Right hindlimb (tissue), 1 donor: ENCODE measurements around the gene NPB.

ENCODE experiments used
- DNase-seq: peaks from one replicate; pipeline ENCODE4 v3.0.0-alpha.2; 2018

Gene NPB

GRCh38 chr17:81899514-81900166 lies 2.4 kb upstream of the NPB start:
- no peak for DNase-seq

DNA sequence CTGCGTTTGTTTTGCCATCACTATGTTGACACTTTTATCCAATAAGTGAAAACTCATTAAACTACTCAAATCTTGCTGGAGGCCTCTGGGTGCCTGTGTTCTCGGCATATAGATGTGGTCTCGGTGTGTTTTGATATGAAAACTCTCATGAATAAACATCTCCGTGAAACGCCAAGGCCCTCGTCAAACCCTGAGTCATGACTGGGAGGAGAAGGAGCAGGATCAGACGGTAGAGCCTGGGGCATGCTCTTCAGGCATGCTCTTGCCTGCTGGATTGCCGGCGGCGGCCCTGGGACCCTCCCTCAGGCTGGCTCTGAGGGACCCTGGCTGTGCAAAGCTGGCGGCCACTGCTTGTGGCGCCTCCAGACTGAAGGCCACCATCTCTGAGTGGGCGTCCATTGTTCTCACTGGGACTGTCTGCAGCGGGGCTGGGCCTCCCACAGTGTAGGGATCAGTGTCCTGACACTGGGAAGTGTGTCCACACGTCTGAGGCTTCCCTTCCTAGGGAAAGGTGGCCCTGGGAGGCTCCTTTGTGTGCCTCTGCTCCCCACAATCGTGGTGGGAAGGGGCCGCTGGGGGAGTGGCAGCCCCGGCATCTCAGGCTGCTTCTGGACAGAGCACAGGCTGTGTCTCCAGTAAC lies 1.7 kb upstream of the NPB start:
- DNase-seq: no peak

DNA sequence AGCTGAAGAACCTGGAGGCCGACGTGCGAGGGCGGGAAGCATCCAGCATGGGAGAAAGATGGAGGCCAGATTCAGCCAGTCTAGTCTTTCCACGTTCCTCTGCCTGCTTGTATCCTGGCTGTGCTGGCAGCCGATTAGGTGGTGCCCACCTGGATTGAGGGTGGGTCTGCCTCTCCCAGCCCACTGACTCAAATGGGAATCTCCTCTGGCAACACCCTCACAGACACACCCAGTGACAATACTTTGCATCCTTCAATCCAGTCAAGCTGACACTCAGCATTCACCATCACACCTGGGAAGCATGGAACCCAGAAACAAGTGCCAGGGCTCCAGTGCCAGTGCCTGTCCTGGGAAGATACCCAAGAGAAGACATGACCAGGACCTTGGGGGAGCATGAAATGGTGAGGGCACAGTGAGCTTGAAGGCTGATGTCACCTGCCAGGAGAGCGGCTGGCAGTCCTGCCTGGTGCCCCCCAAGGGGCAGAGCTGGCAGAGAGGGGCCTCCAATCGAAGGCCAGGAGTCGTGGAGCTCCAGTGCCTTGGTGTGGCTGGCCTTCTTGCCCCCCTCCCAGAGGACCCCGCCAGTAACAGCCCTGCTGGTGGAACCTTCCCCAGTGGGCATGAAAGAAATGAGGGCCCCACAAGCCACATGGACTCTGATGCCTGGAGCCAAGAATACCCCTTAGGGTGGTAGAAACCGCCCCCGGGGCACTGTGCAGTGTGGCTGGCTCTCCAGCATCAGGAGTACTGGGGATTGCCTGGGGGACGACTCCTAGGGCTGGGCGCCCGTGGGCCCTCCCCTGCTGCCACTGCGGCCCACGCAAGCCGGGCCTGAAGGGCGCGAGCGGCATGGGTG lies 643 bp upstream of the NPB start:
- no peak for DNase-seq

DNA sequence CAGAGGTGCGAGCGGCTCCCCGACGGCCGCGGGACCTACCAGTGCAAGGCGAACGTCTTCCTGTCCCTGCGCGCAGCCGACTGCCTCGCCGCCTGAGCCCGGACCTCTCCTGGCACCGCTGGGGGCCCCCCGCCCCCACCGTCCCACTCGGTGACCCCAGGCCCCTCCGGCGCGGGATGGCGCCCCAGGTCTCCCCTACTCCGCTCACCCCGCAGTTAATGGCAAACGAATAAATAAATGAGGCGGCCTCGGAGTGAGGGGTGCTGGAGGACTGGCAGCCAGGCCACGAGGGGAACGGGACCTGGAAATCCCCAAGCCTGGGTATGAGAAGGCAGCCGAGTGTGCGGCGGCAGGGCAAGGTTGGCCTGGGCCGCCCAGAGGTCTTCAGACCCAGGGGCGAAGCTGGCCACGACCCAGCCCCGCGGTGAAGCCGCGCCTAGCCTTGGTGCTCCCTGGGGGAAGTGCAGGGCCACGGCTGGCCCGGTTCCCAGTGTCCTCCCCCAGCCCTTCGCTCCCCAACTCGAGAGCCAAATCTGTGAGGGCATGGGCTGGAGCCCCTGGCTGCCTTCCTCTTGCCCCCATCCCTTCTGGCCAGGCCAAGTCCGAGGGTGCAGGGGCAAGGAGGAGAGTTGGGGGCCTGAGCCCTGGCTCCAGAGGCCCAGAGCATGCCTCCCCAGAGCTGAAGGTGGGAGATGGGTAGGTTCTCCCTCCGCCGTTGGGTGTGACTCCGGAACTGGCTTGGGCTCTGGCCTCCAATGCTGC lies 796 bp downstream of the NPB start:
- peak; percentile 21 for DNase-seq

DNA sequence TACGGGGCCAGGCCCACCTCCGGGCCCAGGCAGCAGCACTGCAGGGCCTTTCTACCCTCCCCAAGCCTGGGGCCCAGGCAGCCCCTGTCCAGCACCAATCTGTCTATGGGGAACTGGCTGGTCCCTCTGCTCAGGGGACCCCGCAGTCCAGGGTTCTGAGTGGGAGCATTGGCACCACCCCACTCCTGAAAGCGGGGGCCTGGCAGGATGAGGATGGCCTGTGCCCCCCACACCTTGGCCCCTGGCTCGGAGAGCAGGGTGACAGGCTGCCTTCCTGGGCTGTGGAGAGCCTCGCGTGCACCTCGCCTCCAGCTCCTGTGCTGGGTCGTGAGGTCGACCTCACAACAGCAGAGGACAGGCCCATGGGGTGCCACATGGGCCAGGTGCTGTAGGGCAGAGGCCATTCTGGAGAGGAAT lies 1.4 kb downstream of the NPB start:
- DNase-seq: peak; percentile 24

- DNase-seq: no peak
Observed at GRCh38 chr17:81903896-81904599, 2.0 kb downstream of the NPB start.

DNA sequence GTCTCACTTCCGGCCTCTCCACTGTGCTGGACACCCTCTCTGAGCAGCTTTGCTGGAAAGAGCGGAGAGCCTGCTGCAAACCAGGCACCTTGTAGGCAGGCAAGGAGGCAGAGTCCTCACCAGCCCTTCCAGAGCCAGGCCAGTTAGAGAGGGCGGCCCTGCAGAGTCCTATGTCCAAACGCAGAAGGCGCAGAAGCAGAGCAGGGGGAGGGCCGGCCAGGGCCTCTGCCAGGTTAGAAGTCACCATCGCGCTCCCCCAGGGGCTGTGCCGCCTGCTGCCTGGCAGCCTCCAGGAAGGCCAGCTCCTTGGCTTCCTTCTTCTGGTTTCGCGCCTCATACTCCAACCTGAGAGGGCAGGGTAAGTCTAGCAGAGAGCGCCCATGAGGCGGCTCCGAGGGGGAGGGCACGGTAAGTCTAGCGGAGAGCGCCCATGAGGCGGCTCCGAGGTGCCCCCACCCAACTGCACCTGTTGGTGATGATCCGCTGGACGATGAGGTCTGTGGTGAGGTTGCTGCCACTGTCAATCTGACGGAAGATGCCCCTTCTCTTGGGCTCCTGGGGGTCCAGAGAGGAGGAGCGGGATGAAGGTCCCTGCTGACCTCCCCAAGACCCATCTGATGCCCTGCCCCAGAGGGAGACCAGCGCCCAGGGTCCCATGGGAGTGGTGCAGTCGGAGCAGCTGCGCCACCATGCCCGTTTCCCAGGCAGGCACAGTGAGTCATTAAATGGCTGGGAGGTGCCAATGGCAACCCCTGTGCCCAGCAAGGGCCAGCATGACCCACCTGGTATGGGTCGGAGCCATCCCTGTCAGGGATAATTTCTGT lies 2.8 kb downstream of the NPB start:
- peak; percentile 17 for DNase-seq

GRCh38 chr17:81905424-81905875 lies 3.4 kb downstream of the NPB start:
- no peak for DNase-seq

- peak; percentile 15 for DNase-seq
Observed at GRCh38 chr17:81905993-81906392, 4.0 kb downstream of the NPB start.

- no peak for DNase-seq
Observed at GRCh38 chr17:81906476-81907218, 4.6 kb downstream of the NPB start.

GRCh38 chr17:81907219-81908145 lies 5.4 kb downstream of the NPB start:
- DNase-seq: no peak

DNA sequence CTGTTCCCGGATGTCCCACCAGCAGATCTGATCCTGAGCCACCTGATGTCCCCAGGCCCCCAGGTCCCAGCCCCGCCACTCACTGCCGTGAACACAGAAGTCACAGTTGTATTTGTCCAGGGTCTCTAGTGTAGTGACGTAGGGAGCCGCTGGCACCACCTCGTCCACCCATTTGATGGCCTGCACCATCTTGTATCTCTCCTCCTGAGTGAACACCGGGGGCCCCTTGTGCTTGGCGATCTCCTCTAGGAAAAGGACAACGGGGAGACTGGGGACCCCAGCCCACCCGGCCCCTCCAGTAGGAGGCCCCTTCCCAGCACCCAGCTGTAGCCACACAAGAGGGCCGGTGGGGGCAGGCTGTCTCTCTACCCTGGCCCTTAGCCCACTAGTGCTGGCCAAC lies 6.8 kb downstream of the NPB start:
- no peak for DNase-seq

DNA sequence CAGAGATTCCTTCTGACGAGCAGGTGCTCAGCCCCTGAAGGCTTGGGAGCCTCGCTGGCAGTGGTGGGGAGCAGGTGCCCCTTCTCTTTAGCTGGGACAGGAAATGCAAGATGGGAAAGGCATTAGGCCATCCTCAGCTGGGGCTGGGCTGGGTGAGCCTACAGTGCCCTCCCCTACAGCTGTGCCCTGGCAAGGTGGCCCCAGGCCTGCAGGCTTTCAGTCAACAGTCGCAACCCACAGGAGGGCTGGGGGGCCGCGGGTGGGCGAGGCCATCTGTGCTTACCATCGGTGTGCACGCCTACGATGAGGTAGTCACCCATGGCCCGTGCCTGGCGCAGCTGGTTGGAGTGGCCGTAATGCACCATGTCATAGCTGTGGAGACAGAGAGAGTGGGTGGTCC lies 7.2 kb downstream of the NPB start:
- no peak for DNase-seq

GRCh38 chr17:81909966-81910839 lies 8.2 kb downstream of the NPB start:
- no peak for DNase-seq

GRCh38 chr17:81910840-81911276 lies 8.8 kb downstream of the NPB start:
- no peak for DNase-seq

GRCh38 chr17:81911277-81911961 lies 9.4 kb downstream of the NPB start, which contains the start of gene PCYT2:
PCYT2 (minus strand) TSS chr17:81911399; CDS start chr17:81911355, 44 bp downstream.
- peak; percentile 92 for DNase-seq

DNA sequence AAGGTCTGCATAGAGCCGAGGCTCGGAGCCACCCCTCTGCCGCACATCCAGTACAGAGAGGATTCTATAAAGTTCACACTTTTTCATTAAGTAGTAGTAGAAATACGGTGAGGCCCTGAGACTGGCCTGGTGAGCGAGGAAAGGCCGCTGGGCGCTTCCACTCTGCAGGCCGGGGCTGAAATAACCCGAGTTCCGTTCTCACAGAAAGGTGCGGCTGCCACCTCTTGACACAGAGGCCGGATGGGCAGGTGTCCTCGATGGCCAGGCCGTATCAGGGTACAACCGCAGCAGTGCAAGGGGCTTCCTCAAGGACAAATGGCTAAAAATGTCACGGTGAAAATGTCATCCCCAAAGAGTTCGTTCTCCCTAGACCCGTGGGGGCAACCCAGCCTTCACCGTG lies 9.9 kb downstream of the NPB start:
- DNase-seq: no peak
